DND-41 (cell line): Measurements from ENCODE around the gene CD58.

Source experiments
- ATAC-seq: fragments of 200-7000 bp; cut with Tn5 transposase; 3 replicates; pipeline ENCODE4 v1.9.1; 2021; ENCODE audit warnings: low read depth; ENCODE audit not compliant: insufficient read depth
- DNase-seq: peaks from one replicate; pipeline ENCODE4 v3.0.0-alpha.2; 2020
- H2AFZ ChIP-seq: 2 replicates; pipeline ENCODE4 v1.6.0; 2012; ENCODE audit warnings: low read depth, low read length
- H3K27ac ChIP-seq: 2 replicates; pipeline ENCODE4 v1.5.1; 2012; ENCODE audit warnings: low read length, inconsistent platforms
- H3K27me3 ChIP-seq: fragments of 200-600 bp; sonication (generic); 2 replicates; pipeline ENCODE4 v1.6.0; 2012; ENCODE audit warnings: low read length, mild to moderate bottlenecking, inconsistent platforms; ENCODE audit not compliant: insufficient read depth, poor library complexity
- H3K36me3 ChIP-seq: 2 replicates; pipeline ENCODE4 v1.5.1; 2012; ENCODE audit warnings: low read length, inconsistent platforms; ENCODE audit not compliant: insufficient read depth
- H3K4me1 ChIP-seq: 2 replicates; pipeline ENCODE4 v1.5.1; 2012; ENCODE audit warnings: mild to moderate bottlenecking, low read length; ENCODE audit not compliant: insufficient read depth
- H3K4me2 ChIP-seq: 2 replicates; pipeline ENCODE4 v1.6.0; 2012; ENCODE audit warnings: mild to moderate bottlenecking, moderate library complexity, low read length, inconsistent platforms; ENCODE audit not compliant: insufficient read depth
- H3K4me3 ChIP-seq, 2 experiments: fragments of 200-600 bp in 1 of 2; shearing (Covaris generic) in 1 of 2; 2 replicates each; pipeline ENCODE4 v1.5.1; 2012 to 2016; ENCODE audit warnings: inconsistent platforms in 2 of 2, low read length in 2 of 2, mild to moderate bottlenecking in 2 of 2, low read depth in 1 of 2, moderate library complexity in 1 of 2
- H3K79me2 ChIP-seq: 2 replicates; pipeline ENCODE4 v1.6.0; 2012; ENCODE audit warnings: low read length, inconsistent platforms; ENCODE audit not compliant: insufficient read depth
- H3K9ac ChIP-seq: 2 replicates; pipeline ENCODE4 v1.6.0; 2012; ENCODE audit warnings: low read depth, mild to moderate bottlenecking, inconsistent platforms, low read length, moderate library complexity
- H3K9me3 ChIP-seq: 2 replicates; pipeline ENCODE4 v1.5.1; 2012; ENCODE audit warnings: low read length, moderate library complexity, mild to moderate bottlenecking, inconsistent platforms; ENCODE audit not compliant: insufficient read depth, severe bottlenecking
- H4K20me1 ChIP-seq: 2 replicates; pipeline ENCODE4 v1.6.0; 2012; ENCODE audit warnings: low read length; ENCODE audit not compliant: insufficient read depth
- EZH2 ChIP-seq: IDR thresholded peaks from 3 replicates; pipeline ENCODE4 v1.6.1; 2012; ENCODE audit warnings: borderline replicate concordance, low read depth, mild to moderate bottlenecking, moderate library complexity, low read length, inconsistent platforms; ENCODE audit not compliant: severe bottlenecking
- TF ChIP-seq, protein P1 (sequence below): IDR thresholded peaks from 2 replicates; pipeline ENCODE4 v1.5.1; 2012; ENCODE audit warnings: borderline replicate concordance, low read length, moderate library complexity, mild to moderate bottlenecking; ENCODE audit not compliant: poor library complexity, severe bottlenecking; ENCODE audit errors: extremely low read depth

Gene CD58

DNA sequence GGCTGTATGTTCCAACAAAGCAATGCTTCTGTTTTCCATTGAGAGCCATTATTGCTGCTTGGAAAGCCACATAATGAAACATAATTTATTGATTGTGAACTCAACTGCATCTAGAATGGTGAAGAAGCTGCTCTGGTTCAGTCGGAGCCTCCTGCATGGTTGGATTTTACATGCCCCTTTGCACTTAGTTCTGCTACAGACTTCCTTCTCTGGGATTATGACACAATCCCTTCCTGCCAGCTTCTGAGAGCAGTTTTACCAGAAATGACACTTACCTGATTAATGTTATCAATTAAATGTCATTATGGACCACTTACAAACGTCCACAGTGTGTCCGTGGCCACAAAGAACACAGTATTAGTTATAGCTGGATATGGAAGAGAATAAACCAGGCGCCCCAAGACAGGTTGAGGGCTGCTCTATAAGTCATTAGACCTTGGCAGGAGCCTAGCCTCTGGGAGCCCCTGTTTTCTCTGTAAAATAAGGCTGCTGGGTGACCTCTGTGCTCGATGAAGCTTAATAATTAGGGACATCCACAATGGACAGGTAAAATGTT is 7.0 kb upstream of the CD58 start:
- Histone ChIP-seq H3K9ac (no peak overlapping the region), H3K36me3 (no peaks in the 10 kb centered on the region), H3K79me2 (no peaks in the 10 kb centered on the region), H3K4me3 (no peak overlapping the region), H3K4me2 (no peak overlapping the region), H3K27me3 (no peaks in the 10 kb centered on the region), H3K9me3 (no peaks in the 10 kb centered on the region), H3K27ac (no peak overlapping the region), H3K4me1 (peaks cover 26% of the 10 kb centered on the region), H4K20me1 (no peaks in the 10 kb centered on the region), H2AFZ (no peak overlapping the region)
- DNase-seq (no peak), ATAC-seq (no peak)
- TF ChIP-seq, protein P1, sequence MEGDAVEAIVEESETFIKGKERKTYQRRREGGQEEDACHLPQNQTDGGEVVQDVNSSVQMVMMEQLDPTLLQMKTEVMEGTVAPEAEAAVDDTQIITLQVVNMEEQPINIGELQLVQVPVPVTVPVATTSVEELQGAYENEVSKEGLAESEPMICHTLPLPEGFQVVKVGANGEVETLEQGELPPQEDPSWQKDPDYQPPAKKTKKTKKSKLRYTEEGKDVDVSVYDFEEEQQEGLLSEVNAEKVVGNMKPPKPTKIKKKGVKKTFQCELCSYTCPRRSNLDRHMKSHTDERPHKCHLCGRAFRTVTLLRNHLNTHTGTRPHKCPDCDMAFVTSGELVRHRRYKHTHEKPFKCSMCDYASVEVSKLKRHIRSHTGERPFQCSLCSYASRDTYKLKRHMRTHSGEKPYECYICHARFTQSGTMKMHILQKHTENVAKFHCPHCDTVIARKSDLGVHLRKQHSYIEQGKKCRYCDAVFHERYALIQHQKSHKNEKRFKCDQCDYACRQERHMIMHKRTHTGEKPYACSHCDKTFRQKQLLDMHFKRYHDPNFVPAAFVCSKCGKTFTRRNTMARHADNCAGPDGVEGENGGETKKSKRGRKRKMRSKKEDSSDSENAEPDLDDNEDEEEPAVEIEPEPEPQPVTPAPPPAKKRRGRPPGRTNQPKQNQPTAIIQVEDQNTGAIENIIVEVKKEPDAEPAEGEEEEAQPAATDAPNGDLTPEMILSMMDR: no peak
- no peak for TF ChIP-seq EZH2

DNA sequence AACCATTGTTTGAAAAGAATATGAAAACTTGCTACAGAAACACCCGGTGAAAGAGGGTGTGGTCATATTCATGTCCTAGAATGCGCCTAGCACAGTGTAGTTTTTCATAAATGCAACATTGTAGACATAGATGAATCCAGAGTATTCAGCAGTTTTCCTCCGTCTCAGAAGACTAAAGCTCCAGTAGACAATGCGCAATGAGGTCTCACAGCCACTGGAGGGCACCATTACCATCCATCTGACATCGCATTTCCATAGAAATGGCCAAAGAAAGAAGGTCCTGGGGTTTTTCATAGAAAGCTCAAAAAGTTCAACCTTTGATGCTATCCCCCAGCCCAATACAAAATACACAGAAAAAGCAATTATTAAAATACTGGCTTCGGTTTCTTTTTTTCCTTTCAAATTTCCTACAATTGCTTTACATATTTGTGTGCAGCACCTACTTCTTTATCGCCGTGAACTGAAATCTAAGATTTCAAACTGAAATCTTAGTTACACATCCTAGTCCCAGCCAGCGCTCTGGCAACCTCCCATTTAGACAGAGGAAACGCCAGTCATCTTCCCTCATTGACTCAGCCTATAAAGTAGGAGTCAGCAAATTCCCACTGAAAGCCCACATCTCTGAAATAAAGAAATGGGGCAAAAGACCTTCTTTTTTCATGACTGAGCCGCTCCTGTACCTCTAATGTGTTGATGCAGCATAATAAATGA is 3.9 kb upstream of the CD58 start:
- DNase-seq (peak; percentile 71), ATAC-seq (no peak)
- Histone ChIP-seq H3K27ac (no peak overlapping the region), H3K4me3 (no peak overlapping the region), H3K27me3 (no peaks in the 10 kb centered on the region), H3K4me2 (no peak overlapping the region), H4K20me1 (no peaks in the 10 kb centered on the region), H3K9me3 (no peaks in the 10 kb centered on the region), H2AFZ (no peak overlapping the region), H3K4me1 (peaks cover 17% of the 10 kb centered on the region), H3K79me2 (peaks cover 10% of the 10 kb centered on the region), H3K9ac (no peak overlapping the region), H3K36me3 (no peaks in the 10 kb centered on the region)
- no peak for TF ChIP-seq EZH2
- TF ChIP-seq, protein P1: peak; percentile 96

DNA sequence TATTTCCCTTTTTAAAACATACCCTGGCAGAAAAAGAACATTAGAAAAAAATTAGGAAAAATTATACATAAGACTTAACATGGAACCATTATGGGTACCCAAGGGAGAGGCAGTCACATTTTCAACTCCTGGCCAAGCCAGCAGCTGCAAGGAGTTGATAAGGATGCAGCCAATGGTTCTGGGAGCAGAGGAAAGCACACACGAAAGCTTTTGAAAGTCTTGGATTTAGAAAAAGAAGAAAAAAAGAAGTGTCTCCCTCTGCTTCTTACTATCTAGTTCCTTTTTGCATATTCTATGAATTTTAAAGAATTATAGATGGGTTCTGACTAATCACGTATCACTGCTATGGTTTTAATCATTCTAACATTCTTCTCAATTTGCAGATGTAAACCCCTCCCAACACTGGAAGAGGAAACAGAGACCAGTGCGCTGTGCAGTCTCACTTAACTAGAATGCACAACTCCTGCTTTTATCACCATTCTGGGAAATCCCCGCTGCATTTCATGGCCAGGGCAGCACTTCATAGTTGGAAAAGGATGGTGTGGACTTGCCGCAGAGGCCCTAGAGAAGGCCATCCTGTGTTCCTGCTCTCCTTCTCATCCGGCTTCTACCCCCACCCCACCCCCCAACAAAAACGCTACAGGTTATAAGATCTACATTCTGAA is 2.7 kb upstream of the CD58 start:
- H3K27me3 ChIP-seq: no peaks in the 10 kb centered on the region
- H3K36me3 ChIP-seq: no peaks in the 10 kb centered on the region
- peaks cover 29% of the 10 kb centered on the region for H3K4me1 ChIP-seq
- peaks cover 22% of the 10 kb centered on the region for H3K79me2 ChIP-seq
- TF ChIP-seq EZH2: no peak
- TF ChIP-seq, protein P1: no peak
- H4K20me1 ChIP-seq: no peaks in the 10 kb centered on the region; the same call in 1 of the 2 replicates
- H3K9ac ChIP-seq: no peak overlapping the region
- no peak overlapping the region for H3K4me3 ChIP-seq
- DNase-seq (no peak), ATAC-seq (no peak)
- H2AFZ ChIP-seq: no peak overlapping the region
- no peak overlapping the region for H3K27ac ChIP-seq
- H3K9me3 ChIP-seq: no peaks in the 10 kb centered on the region
- H3K4me2 ChIP-seq: no peak overlapping the region
